Activated naive CD8-positive, alpha-beta T cell (primary cell): Measurements from ENCODE around the gene PHF19.

Source experiments
- H3K27ac Mint-ChIP-seq: one replicate; pipeline ENCODE4 v1.8.0; 2021; ENCODE audit warnings: mixed read lengths
- H3K27me3 Mint-ChIP-seq: one replicate; pipeline ENCODE4 v1.8.0; 2021; ENCODE audit warnings: mixed read lengths
- H3K36me3 Mint-ChIP-seq: one replicate; pipeline ENCODE4 v1.8.0; 2021; ENCODE audit warnings: mixed read lengths
- H3K4me1 Mint-ChIP-seq: one replicate; pipeline ENCODE4 v1.8.0; 2021; ENCODE audit warnings: low read depth, mixed read lengths
- H3K4me3 Mint-ChIP-seq: one replicate; pipeline ENCODE4 v1.8.0; 2021; ENCODE audit warnings: mild to moderate bottlenecking, mixed read lengths
- H3K9me3 Mint-ChIP-seq: one replicate; pipeline ENCODE4 v1.8.0; 2021; ENCODE audit warnings: low read depth, mixed read lengths

PHF19 gene

DNA sequence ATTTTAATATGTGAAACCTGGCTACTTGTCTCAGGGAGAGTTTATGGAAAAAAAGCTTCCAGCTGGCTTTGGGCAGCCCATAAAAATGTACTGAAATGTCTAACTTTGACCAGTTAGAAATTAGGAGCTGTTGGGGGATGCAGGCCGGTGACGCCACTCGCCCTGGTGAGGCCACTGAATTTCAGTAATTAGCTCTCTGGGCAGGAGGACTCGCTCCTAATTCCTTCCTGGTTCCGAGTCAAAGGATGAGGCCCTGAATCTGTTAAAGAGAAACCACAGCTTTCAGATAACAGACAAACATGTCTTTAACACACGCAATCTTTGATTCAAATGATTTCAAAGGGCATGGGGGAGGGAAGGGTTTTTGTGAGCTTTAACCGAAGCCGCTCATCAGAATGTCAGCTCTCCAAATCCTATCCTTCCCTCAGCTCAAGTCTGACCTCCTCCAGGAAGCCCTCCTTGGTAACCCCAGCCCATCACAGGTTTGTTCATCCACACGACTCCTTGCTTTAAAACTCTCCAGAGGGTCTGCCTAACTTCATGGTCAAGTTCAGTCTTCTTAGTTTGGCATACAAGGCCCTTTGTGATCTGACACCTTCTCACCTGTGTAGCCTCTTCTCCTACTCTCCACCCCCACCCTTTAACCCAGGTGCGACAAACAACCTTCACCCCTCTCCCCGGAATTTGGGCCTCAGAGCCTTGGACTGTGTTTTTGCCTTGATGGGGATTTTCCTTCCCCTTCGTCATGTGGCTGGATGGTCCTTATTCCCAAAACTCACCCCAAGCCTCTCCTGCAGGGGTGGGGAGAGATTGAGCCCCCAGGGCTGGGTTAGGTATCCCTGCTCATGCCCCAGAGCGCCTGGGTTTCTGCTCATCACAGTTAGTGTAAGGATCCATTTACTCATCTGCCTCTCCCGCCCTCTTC lies 13.6 kb upstream of the PHF19 start:
- Mint-ChIP-seq H3K36me3 (peaks cover 3% of the 10 kb centered on the region), H3K27ac (peak overlapping the region; percentile 98), H3K9me3 (no peaks in the 10 kb centered on the region), H3K27me3 (no peaks in the 10 kb centered on the region), H3K4me3 (peak overlapping the region; percentile 82), H3K4me1 (peaks cover 78% of the 10 kb centered on the region)

GRCh38 chr9:120889606-120890271 lies 12.8 kb upstream of the PHF19 start:
- Mint-ChIP-seq H3K27ac (peak overlapping the region; percentile 98), H3K36me3 (peaks cover 3% of the 10 kb centered on the region), H3K9me3 (no peaks in the 10 kb centered on the region), H3K4me1 (peaks cover 73% of the 10 kb centered on the region), H3K4me3 (peak overlapping the region; percentile 82), H3K27me3 (no peaks in the 10 kb centered on the region)

- Mint-ChIP-seq H3K4me1 (peaks cover 75% of the 10 kb centered on the region), H3K36me3 (peaks cover 3% of the 10 kb centered on the region), H3K4me3 (no peak overlapping the region), H3K27ac (peak overlapping the region; percentile 98), H3K27me3 (no peaks in the 10 kb centered on the region), H3K9me3 (no peaks in the 10 kb centered on the region)
These were observed 11.6 kb upstream of the PHF19 start for GRCh38 chr9:120888626-120889025.

DNA sequence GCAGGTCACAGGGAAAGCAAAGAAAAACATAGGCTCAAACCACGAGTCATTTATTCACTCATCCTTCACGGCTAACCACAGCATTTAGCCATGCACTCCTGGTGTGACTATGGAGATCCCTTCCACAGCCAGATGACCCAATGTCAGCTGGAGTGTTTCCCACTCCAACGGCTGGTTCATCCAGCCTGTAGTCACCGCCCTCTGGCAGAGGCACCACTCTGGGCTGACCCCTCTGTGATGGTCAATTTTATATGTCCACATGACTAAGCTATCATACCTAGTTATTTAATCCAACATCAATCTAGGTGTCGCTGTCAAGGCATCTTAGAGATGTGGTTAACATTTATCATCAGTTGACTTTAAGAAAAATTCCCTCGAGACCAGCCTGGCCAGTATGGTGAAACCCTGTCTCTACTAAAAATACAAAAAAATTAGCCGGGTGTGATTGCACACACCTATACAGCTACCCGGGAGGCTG lies 9.5 kb upstream of the PHF19 start:
- Mint-ChIP-seq H3K4me3 (no peak overlapping the region), H3K4me1 (peaks cover 73% of the 10 kb centered on the region), H3K9me3 (no peaks in the 10 kb centered on the region), H3K36me3 (no peaks in the 10 kb centered on the region), H3K27ac (peak overlapping the region; percentile 46), H3K27me3 (no peaks in the 10 kb centered on the region)

DNA sequence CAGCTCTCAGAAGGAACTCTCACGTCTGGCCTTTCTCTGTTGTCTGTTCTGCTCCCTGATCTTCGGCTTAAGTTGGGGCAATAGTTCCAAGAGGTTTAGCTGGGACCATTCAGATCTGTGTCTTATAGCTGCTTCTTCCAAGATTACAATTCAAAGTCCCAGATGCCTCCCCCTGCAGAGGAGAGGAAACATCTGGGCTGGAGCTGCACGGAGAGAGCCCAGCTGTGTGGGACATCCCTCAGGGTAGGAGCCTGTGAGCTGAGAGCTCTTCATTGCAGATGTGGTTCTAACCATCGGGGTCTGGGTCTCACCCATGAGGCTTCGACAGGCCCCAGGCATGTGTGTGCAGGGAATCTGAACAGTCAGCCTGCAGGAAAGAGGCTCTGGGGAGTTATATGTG lies 9.0 kb upstream of the PHF19 start:
- Mint-ChIP-seq H3K9me3 (no peaks in the 10 kb centered on the region), H3K4me3 (no peak overlapping the region), H3K36me3 (no peaks in the 10 kb centered on the region), H3K4me1 (peaks cover 72% of the 10 kb centered on the region), H3K27me3 (no peaks in the 10 kb centered on the region), H3K27ac (peak overlapping the region; percentile 68)

- Mint-ChIP-seq H3K36me3 (no peaks in the 10 kb centered on the region), H3K27me3 (no peaks in the 10 kb centered on the region), H3K4me3 (no peak overlapping the region), H3K27ac (peak overlapping the region; percentile 68), H3K4me1 (peaks cover 71% of the 10 kb centered on the region), H3K9me3 (no peaks in the 10 kb centered on the region)
These were observed 8.5 kb upstream of the PHF19 start for GRCh38 chr9:120885457-120885856.

DNA sequence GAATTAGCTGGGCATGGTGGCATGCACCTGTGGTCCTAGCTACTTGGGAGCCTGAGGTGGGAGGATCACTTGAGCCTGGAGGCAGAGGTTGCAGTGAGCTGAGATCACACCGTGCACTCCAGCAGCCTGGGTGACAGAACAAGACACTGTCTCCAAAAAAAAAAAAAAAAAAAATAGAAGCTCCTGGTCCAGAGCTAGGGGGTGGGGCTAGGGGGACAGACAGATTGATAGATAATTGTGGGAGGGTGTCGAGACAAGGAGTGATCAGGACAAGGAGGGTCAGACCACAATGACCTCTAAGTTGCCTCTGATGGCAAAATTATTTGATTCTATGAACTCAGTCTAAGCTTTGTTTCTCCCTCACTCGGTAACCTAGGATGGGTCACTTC lies 6.6 kb upstream of the PHF19 start:
- Mint-ChIP-seq H3K36me3 (no peaks in the 10 kb centered on the region), H3K9me3 (no peaks in the 10 kb centered on the region), H3K4me3 (peak overlapping the region; percentile 52), H3K4me1 (peaks cover 74% of the 10 kb centered on the region), H3K27me3 (no peaks in the 10 kb centered on the region), H3K27ac (peak overlapping the region; percentile 85)

- peaks cover 74% of the 10 kb centered on the region for H3K4me1 Mint-ChIP-seq
- H3K36me3 Mint-ChIP-seq: no peaks in the 10 kb centered on the region
- H3K27ac Mint-ChIP-seq: peak overlapping the region; percentile 85
- no peaks in the 10 kb centered on the region for H3K9me3 Mint-ChIP-seq
- no peaks in the 10 kb centered on the region for H3K27me3 Mint-ChIP-seq
- no peak overlapping the region for H3K4me3 Mint-ChIP-seq
These were observed 6.1 kb upstream of the PHF19 start for GRCh38 chr9:120882935-120883607.

DNA sequence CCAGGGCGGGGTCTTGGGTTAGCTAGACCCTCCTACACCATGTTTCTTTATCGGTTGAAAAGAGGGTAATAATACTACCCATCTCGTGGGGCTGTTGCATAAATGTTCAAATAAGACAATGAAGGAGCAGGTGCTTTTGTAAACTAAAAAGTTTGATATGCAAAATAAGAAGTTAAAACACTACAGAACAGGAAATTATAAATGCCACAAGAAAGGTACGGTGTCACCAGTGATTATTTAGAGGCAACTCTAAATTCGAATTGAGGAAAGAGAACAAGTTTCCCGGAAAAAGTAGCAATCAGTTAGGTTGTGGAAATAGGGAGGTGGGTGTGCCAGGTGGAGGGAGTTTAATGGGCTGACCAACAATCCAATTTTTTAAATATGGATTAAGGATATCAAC lies 2.5 kb upstream of the PHF19 start:
- Mint-ChIP-seq H3K4me3 (peak overlapping the region; percentile 92), H3K27me3 (no peaks in the 10 kb centered on the region), H3K9me3 (no peaks in the 10 kb centered on the region), H3K36me3 (peaks cover 4% of the 10 kb centered on the region), H3K4me1 (peaks cover 79% of the 10 kb centered on the region), H3K27ac (peak overlapping the region; percentile 96)

GRCh38 chr9:120878188-120879130 lies 1.5 kb upstream of the PHF19 start:
- Mint-ChIP-seq H3K27me3 (no peaks in the 10 kb centered on the region), H3K9me3 (no peaks in the 10 kb centered on the region), H3K36me3 (peaks cover 8% of the 10 kb centered on the region), H3K4me1 (peaks cover 79% of the 10 kb centered on the region), H3K27ac (peak overlapping the region; percentile 96), H3K4me3 (peak overlapping the region; percentile 92)

DNA sequence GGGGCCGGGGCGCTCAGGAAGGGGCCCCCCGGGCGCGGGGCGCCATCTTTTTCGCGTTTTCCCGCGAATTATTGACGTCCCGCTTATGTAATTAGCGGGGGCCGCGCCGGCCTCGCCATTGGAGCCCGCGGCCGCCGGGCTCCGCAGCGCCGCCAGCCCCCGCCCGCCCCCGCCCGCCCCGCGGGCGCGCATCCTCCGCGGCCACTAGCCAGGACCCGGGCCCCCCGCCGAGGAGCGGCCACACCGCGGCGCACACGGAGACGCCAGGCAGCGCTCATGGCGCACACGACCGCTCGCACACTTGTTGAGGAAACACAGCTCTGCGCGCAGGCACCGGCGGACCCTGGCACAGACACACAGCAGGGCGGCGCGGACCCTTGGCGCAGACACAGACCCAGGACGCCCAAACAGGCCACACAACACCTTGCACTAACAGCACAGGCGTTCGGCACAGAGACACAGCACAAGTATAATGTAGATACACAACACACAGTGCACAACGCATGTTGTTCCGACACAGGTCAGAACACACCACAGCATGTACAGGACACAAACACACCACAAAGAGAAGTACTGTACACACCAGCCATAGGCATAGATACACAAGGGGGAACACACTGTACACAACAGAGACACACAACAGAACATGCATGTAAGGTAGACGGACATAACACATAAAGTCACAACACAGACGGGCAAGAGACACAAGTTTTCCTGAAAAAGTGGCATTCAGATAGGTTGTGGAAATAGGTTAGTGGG lies 467 bp upstream of the PHF19 start:
- H3K27ac Mint-ChIP-seq: peak overlapping the region; percentile 96
- peaks cover 10% of the 10 kb centered on the region for H3K36me3 Mint-ChIP-seq
- peak overlapping the region; percentile 92 for H3K4me3 Mint-ChIP-seq
- no peaks in the 10 kb centered on the region for H3K9me3 Mint-ChIP-seq
- no peaks in the 10 kb centered on the region for H3K27me3 Mint-ChIP-seq
- peaks cover 79% of the 10 kb centered on the region for H3K4me1 Mint-ChIP-seq

- peaks cover 67% of the 10 kb centered on the region for H3K4me1 Mint-ChIP-seq
- peak overlapping the region; percentile 95 for H3K27ac Mint-ChIP-seq
- H3K4me3 Mint-ChIP-seq: peak overlapping the region; percentile 87
- H3K9me3 Mint-ChIP-seq: no peaks in the 10 kb centered on the region
- no peaks in the 10 kb centered on the region for H3K27me3 Mint-ChIP-seq
- H3K36me3 Mint-ChIP-seq: peaks cover 12% of the 10 kb centered on the region
These were observed 790 bp downstream of the PHF19 start for GRCh38 chr9:120875954-120876841.

- H3K4me1 Mint-ChIP-seq: peaks cover 65% of the 10 kb centered on the region
These were observed 1.4 kb downstream of the PHF19 start for GRCh38 chr9:120875643-120875953.

More at GRCh38 chr9:120875643-120875953, 1.4 kb downstream of the PHF19 start:
- no peaks in the 10 kb centered on the region for H3K27me3 Mint-ChIP-seq
- H3K4me3 Mint-ChIP-seq: peak overlapping the region; percentile 86
- H3K9me3 Mint-ChIP-seq: no peaks in the 10 kb centered on the region
- peaks cover 12% of the 10 kb centered on the region for H3K36me3 Mint-ChIP-seq
- H3K27ac Mint-ChIP-seq: peak overlapping the region; percentile 95
